Aorta (tissue), 5 donors: ENCODE results near the gene ANXA6. TPM values are rescaled to one million over a fixed set of nuclear protein-coding genes. Genes with fewer than 3 reads are reported as not detected.

Experiments used
- ATAC-seq: fragments of 200-7000 bp; cut with Tn5 transposase; one replicate; pipeline ENCODE4 v1.9.1; 2022; ENCODE audit warnings: moderate library complexity; ENCODE audit not compliant: low FRiP score
- DNase-seq, 2 donors: peaks; one replicate each; pipeline ENCODE4 v3.0.0-alpha.2; 2020
- H3K27ac ChIP-seq, 2 donors: one replicate each; pipeline ENCODE4 v1.5.1; 2013; ENCODE audit warnings: low read length in 2 of 2, mild to moderate bottlenecking in 2 of 2, moderate library complexity in 2 of 2, control low read depth in 1 of 2, inconsistent platforms in 1 of 2, low read depth in 1 of 2
- H3K27me3 ChIP-seq, 2 donors: one replicate each; pipeline ENCODE4 v1.6.1; 2013; ENCODE audit warnings: control low read depth in 1 of 2, low read length in 1 of 2, mild to moderate bottlenecking in 1 of 2, moderate library complexity in 1 of 2; ENCODE audit not compliant: insufficient read depth in 2 of 2, control insufficient read depth in 1 of 2
- H3K36me3 ChIP-seq, 2 donors: one replicate each; pipeline ENCODE4 v1.6.1; 2013; ENCODE audit warnings: control low read depth in 1 of 2, low read length in 1 of 2, mild to moderate bottlenecking in 1 of 2; ENCODE audit not compliant: insufficient read depth in 2 of 2, control insufficient read depth in 1 of 2
- H3K4me1 ChIP-seq, 2 donors: one replicate each; pipeline ENCODE4 v1.6.1; 2013; ENCODE audit warnings: low read length in 2 of 2, control low read depth in 1 of 2, mild to moderate bottlenecking in 1 of 2, moderate library complexity in 1 of 2; ENCODE audit not compliant: insufficient read depth in 2 of 2, control insufficient read depth in 1 of 2
- H3K4me3 ChIP-seq, 2 donors: one replicate each; pipeline ENCODE4 v1.5.1; 2013; ENCODE audit warnings: low read length in 2 of 2, control low read depth in 1 of 2, mild to moderate bottlenecking in 1 of 2
- H3K9me3 ChIP-seq: one replicate; pipeline ENCODE4 v1.6.1; 2013; ENCODE audit warnings: mild to moderate bottlenecking, low read length; ENCODE audit not compliant: control insufficient read depth
- WGBS, 2 donors: extraction: QIAGEN DNeasy Blood & Tissue Kit; methylation state at CpG; one replicate each; pipeline ENCODE4 v1.1.7; 2013; 5-methylcytosine and 5-hydroxymethylcytosine counted together
- intact Hi-C, 2 donors: fragments of 100-400 bp; cut with DNase I; formaldehyde crosslinking; loops; one replicate each; pipeline versions ENCODE4 v1.14.2 to v1.15.0; 2022
- polyA plus RNA-seq, 2 donors: library from polyadenylated mRNA; stranded (reverse); fragments of 200-250 nt; gene quantifications; one replicate each; pipeline ENCODE4 v1.2.3, GENCODE V29; 2013
- total RNA-seq, 2 donors: library from RNA; stranded (reverse); fragmentation: NEBNext Ultra II Directional; extraction: Animal tissue kit (Norgen Biotek cat#: 25700); gene quantifications; one replicate each; pipeline ENCODE4 v1.2.1, GENCODE V29; 2021
- donor health status: healthy with polysubstance abuse.
- donor health status: Bipolar disorder and iron deficiency.
- donor health status: DM: no; HTN: no; CAD: no.
- donor health status: DM: no; HTN: no; CAD: no.
- donor health status: DM: yes; HTN: yes; CAD: no.

Gene ANXA6
- total and polyA plus RNA-seq, 4 donors = 93.4 to 284 (median 232) TPM

- H3K9me3 ChIP-seq = no peaks in the 10 kb centered on the region
- no peaks in the 10 kb centered on the region for H3K27me3 ChIP-seq
- H3K4me1 ChIP-seq = no peaks in the 10 kb centered on the region
- peaks cover 0 to 12% of the 10 kb centered on the region in 2 donors for H3K36me3 ChIP-seq
- no peak overlapping the region for H3K4me3 ChIP-seq
- 72 to 81% methylated on average over 5 of the region's 5 CpGs for WGBS, 2 donors
- intact Hi-C loops = no loop called here
- DNase-seq = no peak
- H3K27ac ChIP-seq = no peak overlapping the region
- ATAC-seq = no peak
Measured at GRCh38 chr5:151121665-151122064, 35.9 kb downstream of the ANXA6 start.

DNA sequence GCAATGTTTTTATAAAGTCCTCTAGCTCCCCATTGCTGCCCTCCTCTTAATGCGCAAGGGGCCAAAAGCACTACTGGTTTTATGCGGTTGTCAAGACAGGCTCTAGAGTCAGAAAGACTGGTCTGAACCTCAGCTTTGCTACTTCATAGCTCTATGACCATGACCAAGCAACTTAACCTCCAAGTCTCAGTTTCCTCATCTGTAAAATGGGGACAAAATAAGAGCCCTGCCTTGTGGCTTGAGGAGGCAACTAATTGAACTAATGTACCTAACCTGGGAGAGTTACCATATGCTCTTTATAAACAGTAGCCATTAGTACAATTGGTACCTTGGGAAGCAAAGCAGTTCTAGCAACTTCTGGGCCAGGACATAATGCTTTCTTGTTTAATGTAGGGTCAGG is 36.5 kb downstream of the ANXA6 start:
- intact Hi-C loops = no loop called here
- no peak overlapping the region for H3K4me3 ChIP-seq
- ATAC-seq = no peak
- peaks cover 0 to 12% of the 10 kb centered on the region in 2 donors for H3K36me3 ChIP-seq
- DNase-seq = no peak
- H3K9me3 ChIP-seq = no peaks in the 10 kb centered on the region
- no peak overlapping the region for H3K27ac ChIP-seq
- no peaks in the 10 kb centered on the region for H3K27me3 ChIP-seq
- 88 to 95% methylated on average over 2 of the region's 2 CpGs for WGBS, 2 donors
- no peaks in the 10 kb centered on the region for H3K4me1 ChIP-seq

- Histone ChIP-seq H3K4me3 (no peak overlapping the region), H3K4me1 (no peaks in the 10 kb centered on the region), H3K36me3 (peaks cover 0 to 12% of the 10 kb centered on the region in 2 donors), H3K27me3 (no peaks in the 10 kb centered on the region), H3K27ac (no peak overlapping the region), H3K9me3 (no peaks in the 10 kb centered on the region)
- ATAC-seq = no peak
- no peak for DNase-seq
- 86 to 88% methylated on average over 7 of the region's 7 CpGs for WGBS, 2 donors
- intact Hi-C loops = loop anchor here in 1 of 2 donors (5.0 kb wide), 1 partner anchor 117 kb away; no protein-coding TSS in a partner anchor
Measured at GRCh38 chr5:151118913-151119575, 38.5 kb downstream of the ANXA6 start.

- Histone ChIP-seq H3K4me1 (no peaks in the 10 kb centered on the region), H3K36me3 (no peaks in the 10 kb centered on the region), H3K4me3 (no peak overlapping the region), H3K27me3 (no peaks in the 10 kb centered on the region), H3K9me3 (no peaks in the 10 kb centered on the region), H3K27ac (no peak overlapping the region)
- intact Hi-C loops = loop anchor here (1.0 to 5.0 kb wide), 4 partner anchors 61 to 113 kb away; no protein-coding TSS in a partner anchor
- ATAC-seq (peak; percentile 89), DNase-seq (peak; percentile 79 to 92)
- WGBS, 2 donors = 3 to 4% methylated on average over 7 of the region's 7 CpGs
Measured at GRCh38 chr5:151115272-151115905, 42.2 kb downstream of the ANXA6 start.

GRCh38 chr5:151113651-151114050 is 43.9 kb downstream of the ANXA6 start:
- DNase-seq (no peak), ATAC-seq (no peak)
- WGBS, 2 donors = 75 to 77% methylated on average over 3 of the region's 3 CpGs
- no peaks in the 10 kb centered on the region for H3K27me3 ChIP-seq
- H3K36me3 ChIP-seq = peaks cover 0 to 2% of the 10 kb centered on the region in 2 donors
- H3K4me1 ChIP-seq = no peaks in the 10 kb centered on the region
- H3K9me3 ChIP-seq = no peaks in the 10 kb centered on the region
- no peak overlapping the region for H3K27ac ChIP-seq
- no peak overlapping the region for H3K4me3 ChIP-seq
- intact Hi-C loops = loop anchor here (2.0 kb wide), 2 partner anchors 59 to 111 kb away; no protein-coding TSS in a partner anchor

GRCh38 chr5:151110992-151111391 is 46.6 kb downstream of the ANXA6 start:
- DNase-seq (no peak), ATAC-seq (no peak)
- Histone ChIP-seq H3K4me1 (no peaks in the 10 kb centered on the region), H3K36me3 (peaks cover 0 to 2% of the 10 kb centered on the region in 2 donors), H3K4me3 (no peak overlapping the region), H3K27me3 (no peaks in the 10 kb centered on the region), H3K27ac (no peak overlapping the region), H3K9me3 (no peaks in the 10 kb centered on the region)
- intact Hi-C loops = no loop called here
- 95 to 99% methylated on average over 3 of the region's 3 CpGs for WGBS, 2 donors

GRCh38 chr5:151110122-151110681 is 47.4 kb downstream of the ANXA6 start:
- H3K27ac ChIP-seq = no peak overlapping the region
- no peaks in the 10 kb centered on the region for H3K27me3 ChIP-seq
- intact Hi-C loops = no loop called here
- H3K36me3 ChIP-seq = peaks cover 0 to 2% of the 10 kb centered on the region in 2 donors
- no peak for DNase-seq
- 85 to 92% methylated on average over 11 of the region's 11 CpGs for WGBS, 2 donors
- no peaks in the 10 kb centered on the region for H3K9me3 ChIP-seq
- no peaks in the 10 kb centered on the region for H3K4me1 ChIP-seq
- ATAC-seq = no peak
- no peak overlapping the region for H3K4me3 ChIP-seq

DNA sequence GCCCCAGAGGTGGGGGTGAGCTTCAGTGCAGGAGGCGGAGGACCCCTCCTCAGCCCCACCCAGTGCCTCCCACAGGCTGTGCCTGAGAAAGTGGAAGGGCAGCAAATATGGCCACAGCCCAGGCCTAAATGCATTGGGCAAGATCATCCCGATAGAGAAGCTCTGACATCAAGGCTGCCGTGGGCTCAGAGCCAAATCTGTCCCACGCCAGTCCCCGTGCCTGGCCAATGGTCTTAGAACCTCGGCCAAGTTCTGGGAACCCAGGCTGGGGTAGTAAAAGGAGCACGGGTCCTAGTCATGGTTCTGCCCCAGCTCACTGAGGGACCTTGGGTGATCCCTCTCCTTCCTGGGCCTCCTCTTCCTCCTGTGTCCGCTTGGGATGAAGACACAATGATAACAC is 49.0 kb downstream of the ANXA6 start:
- intact Hi-C loops = no loop called here
- H3K27me3 ChIP-seq = no peaks in the 10 kb centered on the region
- no peak overlapping the region for H3K27ac ChIP-seq
- no peak overlapping the region for H3K4me3 ChIP-seq
- no peaks in the 10 kb centered on the region for H3K4me1 ChIP-seq
- H3K9me3 ChIP-seq = no peaks in the 10 kb centered on the region
- WGBS, 2 donors = 24 to 27% methylated on average over 8 of the region's 8 CpGs
- DNase-seq (peak in 1 of 2 donors; percentile 83), ATAC-seq (peak; percentile 28)
- H3K36me3 ChIP-seq = peaks cover 2% of the 10 kb centered on the region in 2 donors
